Tracheal epithelial cell (primary cell): ENCODE data around the gene C3orf22. TPM values are rescaled to one million over a fixed set of nuclear protein-coding genes. Genes with fewer than 3 reads are reported as not detected.

Experiments
- total RNA-seq: library from RNA; depleted of rRNA; stranded (reverse); fragments of >200 nt; gene quantifications from 2 replicates; pipeline ENCODE4 v1.2.1, GENCODE V29; 2014

The C3orf22 gene, protein sequence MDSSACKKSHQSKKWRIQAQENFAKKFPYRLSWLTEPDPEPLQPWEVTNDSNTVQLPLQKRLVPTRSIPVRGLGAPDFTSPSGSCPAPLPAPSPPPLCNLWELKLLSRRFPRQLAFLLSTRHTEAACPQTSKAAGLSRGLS
- total RNA-seq: not detected in 2 replicates

DNA sequence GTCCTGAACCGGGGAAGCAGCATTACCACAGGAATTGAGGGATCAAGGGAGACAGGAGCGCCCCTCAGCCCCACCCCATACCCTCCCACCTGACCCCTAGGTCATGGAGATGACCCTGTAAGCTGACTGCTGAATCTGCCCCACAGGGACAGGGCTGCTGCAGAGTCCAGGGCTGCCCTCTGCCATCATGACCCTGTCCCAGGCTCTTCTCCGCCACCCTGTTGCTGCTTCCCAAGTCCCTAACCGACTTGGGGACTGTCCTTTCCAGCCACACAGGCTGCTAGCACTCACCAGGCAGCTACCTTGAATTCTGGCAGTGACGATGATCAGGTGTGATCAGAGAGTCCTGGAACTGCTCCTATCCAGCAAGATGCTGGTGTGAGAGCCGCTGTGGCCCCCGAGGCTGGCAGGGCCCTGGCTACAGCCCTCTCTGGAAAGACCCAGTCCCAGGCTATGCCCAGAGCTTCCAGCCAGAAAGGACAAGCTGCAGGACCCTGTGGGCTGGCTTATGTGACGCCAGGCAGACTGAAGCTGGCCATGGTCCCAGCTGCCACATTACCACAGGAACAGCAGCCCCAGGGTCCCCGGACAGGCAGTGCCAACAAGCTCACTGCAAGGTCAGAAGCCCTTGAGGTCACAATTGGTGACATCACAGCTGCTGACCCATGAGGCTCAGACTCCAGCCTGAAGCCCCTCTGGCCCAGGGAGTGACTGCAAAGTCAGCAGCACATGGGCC lies at the start of gene C3orf22:
TSS of gene C3orf22 (minus strand) at position 597 of the 736 bp plus-strand sequence. CDS start 5,542 bp downstream, outside the sequence.

DNA sequence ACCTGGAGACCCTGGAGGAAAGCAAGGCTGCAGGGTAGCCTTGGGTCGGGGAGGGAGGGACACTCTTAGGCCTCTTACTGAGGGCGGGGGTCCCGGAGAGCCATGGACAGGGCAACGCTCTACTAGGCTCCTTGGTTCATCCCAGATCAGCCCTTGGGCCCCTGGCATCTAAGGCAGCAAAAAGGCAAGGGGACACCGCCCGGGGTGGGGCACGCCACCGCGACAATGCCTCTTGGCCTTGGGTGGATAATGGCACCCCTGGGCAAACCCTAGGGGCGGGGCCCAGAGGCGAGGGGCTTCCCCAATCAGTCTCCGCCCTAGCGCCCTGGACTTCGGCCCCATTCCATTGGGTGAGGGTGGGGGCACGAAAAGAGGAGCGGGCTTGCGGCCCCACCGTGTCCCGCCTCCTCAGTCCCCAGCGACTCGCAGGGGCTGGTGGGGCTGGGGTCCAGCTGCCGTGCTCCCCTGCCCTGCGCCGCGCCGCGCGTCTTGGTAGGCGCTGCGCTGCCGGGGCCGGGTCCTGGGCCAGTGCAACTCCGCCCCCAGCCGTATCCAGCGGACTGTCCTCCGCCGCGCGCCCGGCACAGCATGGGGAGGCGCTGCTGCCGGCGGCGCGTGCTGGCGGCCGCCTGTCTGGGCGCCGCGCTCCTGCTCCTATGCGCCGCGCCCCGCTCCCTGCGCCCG lies 34.8 kb downstream of the C3orf22 start, which contains the start of gene CHST13:
TSS of gene CHST13 (plus strand) at position 411 of the 684 bp plus-strand sequence. CDS start at position 589, 178 bp downstream.

DNA sequence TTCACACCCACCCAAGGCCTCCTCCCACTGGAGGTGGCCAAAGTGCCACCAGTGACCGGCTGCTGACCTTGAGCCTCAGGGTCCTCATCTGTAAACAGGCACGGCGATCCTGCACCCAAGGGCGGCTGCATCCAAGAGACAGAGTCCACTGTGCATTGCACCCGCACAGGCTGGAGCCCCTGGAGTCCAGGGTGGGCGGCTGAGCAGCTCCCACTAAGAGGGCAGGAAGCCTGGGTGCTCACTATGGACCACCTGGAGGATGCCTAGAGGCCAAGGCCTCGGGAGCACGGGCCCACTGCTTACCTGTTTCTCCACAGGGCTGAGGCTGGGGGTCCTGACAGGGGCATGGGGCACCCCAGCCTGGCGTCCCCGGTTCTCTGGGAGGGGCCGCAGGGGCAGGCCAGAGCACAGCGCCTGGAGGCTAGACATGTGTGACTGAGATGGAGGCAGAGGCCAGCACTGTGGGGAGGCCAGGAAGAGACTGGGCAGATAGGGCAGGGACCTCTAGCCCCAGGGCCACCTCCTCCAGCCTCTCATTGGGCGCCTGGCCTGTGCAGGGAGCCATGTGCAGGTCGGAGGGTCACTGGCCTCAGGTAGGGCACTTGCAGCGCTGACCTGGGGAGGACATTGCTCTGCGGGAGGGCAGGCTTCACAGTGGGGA lies 41.3 kb downstream of the C3orf22 start, which contains the start of gene UROC1:
TSS of gene UROC1 (minus strand) at position 483 of the 661 bp plus-strand sequence. CDS start at position 429, 54 bp downstream.

Other genes with a start within 250 kb of the C3orf22 start
- 3.2 TPM in 1 of 2 replicates, not detected in the other for gene KLF15, start 201.5 kb downstream of the C3orf22 start, total RNA-seq
- gene CFAP100, start 164.0 kb downstream of the C3orf22 start, total RNA-seq: not detected in 2 replicates
- 30.8 and 34.1 TPM in 2 replicates for gene ZXDC, start 83.0 kb downstream of the C3orf22 start, total RNA-seq
- not detected in 2 replicates for gene UROC1, start 41.2 kb downstream of the C3orf22 start, total RNA-seq
- gene CHST13, start 34.8 kb downstream of the C3orf22 start, total RNA-seq: 0.24 TPM in 1 of 2 replicates, not detected in the other
- gene TXNRD3, start 96.2 kb upstream of the C3orf22 start, total RNA-seq: 12.3 and 15.8 TPM in 2 replicates
- 17.6 and 23.7 TPM in 2 replicates for gene CHCHD6, start 145.3 kb upstream of the C3orf22 start, total RNA-seq